Tibial nerve (tissue), 4 donors: ENCODE measurements around the gene STN1. TPM values are rescaled to one million over a fixed set of nuclear protein-coding genes. Genes with fewer than 3 reads are reported as not detected.
A peak's percentile ranks its signal among the peaks of the same experiment; 100 is the strongest.

Experiments
- DNase-seq, 2 donors: peaks; one replicate each; pipeline ENCODE4 v3.0.0-alpha.2; 2019; ENCODE audit warnings: low spot score in 2 of 2
- H3K27ac ChIP-seq, 4 donors: fragments of 200-600 bp; sonication (generic) in 3 of 4; one replicate each; pipeline ENCODE4 v1.5.1; 2017 to 2019; ENCODE audit warnings: mild to moderate bottlenecking in 1 of 4
- H3K27me3 ChIP-seq, 2 donors: fragments of 200-600 bp; sonication (generic) in 1 of 2; one replicate each; pipeline versions ENCODE4 v1.5.1 to v1.6.0; 2017 to 2019
- H3K36me3 ChIP-seq, 3 donors: fragments of 200-600 bp; sonication (generic); one replicate each; pipeline ENCODE4 v1.5.1; 2018 to 2019
- H3K4me1 ChIP-seq, 4 donors: fragments of 200-600 bp; sonication (generic) in 3 of 4; one replicate each; pipeline ENCODE4 v1.5.1; 2017 to 2019
- H3K4me3 ChIP-seq, 4 donors: fragments of 200-600 bp; sonication (generic) in 3 of 4; one replicate each; pipeline ENCODE4 v1.5.1; 2017 to 2019; ENCODE audit warnings: mild to moderate bottlenecking in 1 of 4, moderate library complexity in 1 of 4
- H3K9me3 ChIP-seq, 4 donors: fragments of 200-600 bp; sonication (generic) in 3 of 4; one replicate each; pipeline ENCODE4 v1.5.1; 2017 to 2019
- EP300 ChIP-seq, 2 donors: sonication (generic); formaldehyde crosslinking; IDR thresholded peaks; one replicate each; pipeline ENCODE4 v1.6.1; 2017; ENCODE audit warnings: antibody characterized with exemption in 2 of 2, mild to moderate bottlenecking in 1 of 2
- POLR2A ChIP-seq, 2 donors: fragments of 450-650 bp; IDR thresholded peaks; one replicate each; pipeline ENCODE4 v1.6.1; 2017; ENCODE audit warnings: antibody characterized with exemption in 2 of 2, mild to moderate bottlenecking in 2 of 2, moderate library complexity in 2 of 2
- WGBS, 2 donors: methylation state at CpG; one replicate each; pipeline ENCODE4 v1.1.5; 2018; 5-methylcytosine and 5-hydroxymethylcytosine counted together
- total RNA-seq, 4 donors: library from RNA; depleted of rRNA; stranded (reverse); fragments of >200 nt; gene quantifications; one replicate each; pipeline ENCODE4 v1.1.0, GENCODE V29; 2016
- TF ChIP-seq, protein P1 (sequence below), 5 experiments: fragments of 200-600 bp in 3 of 5; fragments of 450-650 bp in 2 of 5; sonication (generic) in 3 of 5; IDR thresholded peaks; one replicate each; pipeline ENCODE4 v1.5.1; 2016 to 2019; ENCODE audit warnings: antibody characterized with exemption in 5 of 5, mild to moderate bottlenecking in 3 of 5, moderate library complexity in 2 of 5

Gene STN1
- total RNA-seq, 4 donors from 2014 or later, result 12.6 to 26.7 (median 22.1) TPM

DNA sequence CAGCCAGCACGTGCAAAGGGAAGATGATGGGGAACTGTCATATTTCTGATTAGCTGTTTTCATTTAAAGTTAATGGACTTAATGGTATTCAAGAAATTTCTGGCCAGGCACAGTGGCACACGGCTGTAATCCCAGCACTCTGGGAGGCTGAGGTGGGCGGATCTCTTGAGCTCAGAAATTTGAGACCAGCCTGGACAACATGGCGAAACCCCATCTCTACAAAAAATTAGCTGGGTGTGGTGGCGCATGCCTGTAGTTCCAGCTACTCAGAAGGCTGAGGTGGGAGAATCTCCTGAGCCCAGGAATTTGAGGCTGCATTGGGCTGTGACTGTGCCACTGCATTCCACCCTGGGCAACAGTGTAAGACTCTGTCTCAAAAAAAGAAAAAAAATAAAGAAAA, 18.7 kb downstream of the STN1 start:
- Histone ChIP-seq H3K4me1 (peaks cover 0 to 24% (median 14%) of the 10 kb centered on the region in 4 donors), H3K4me3 (no peak overlapping the region), H3K27ac (no peak overlapping the region), H3K36me3 (peaks cover 0 to 51% (median 0%) of the 10 kb centered on the region in 3 donors), H3K9me3 (no peaks in the 10 kb centered on the region), H3K27me3 (no peaks in the 10 kb centered on the region)
- DNase-seq, result no peak
- WGBS, 2 donors, result 84 to 91% methylated on average over 5 of the region's 5 CpGs
- TF ChIP-seq POLR2A (IDR thresholded peaks at IDR 0.05) (no peak), EP300 (IDR thresholded peaks at IDR 0.05) (no peak)
- TF ChIP-seq, protein P1, sequence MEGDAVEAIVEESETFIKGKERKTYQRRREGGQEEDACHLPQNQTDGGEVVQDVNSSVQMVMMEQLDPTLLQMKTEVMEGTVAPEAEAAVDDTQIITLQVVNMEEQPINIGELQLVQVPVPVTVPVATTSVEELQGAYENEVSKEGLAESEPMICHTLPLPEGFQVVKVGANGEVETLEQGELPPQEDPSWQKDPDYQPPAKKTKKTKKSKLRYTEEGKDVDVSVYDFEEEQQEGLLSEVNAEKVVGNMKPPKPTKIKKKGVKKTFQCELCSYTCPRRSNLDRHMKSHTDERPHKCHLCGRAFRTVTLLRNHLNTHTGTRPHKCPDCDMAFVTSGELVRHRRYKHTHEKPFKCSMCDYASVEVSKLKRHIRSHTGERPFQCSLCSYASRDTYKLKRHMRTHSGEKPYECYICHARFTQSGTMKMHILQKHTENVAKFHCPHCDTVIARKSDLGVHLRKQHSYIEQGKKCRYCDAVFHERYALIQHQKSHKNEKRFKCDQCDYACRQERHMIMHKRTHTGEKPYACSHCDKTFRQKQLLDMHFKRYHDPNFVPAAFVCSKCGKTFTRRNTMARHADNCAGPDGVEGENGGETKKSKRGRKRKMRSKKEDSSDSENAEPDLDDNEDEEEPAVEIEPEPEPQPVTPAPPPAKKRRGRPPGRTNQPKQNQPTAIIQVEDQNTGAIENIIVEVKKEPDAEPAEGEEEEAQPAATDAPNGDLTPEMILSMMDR (IDR thresholded peaks at IDR 0.05), result no peak

DNA sequence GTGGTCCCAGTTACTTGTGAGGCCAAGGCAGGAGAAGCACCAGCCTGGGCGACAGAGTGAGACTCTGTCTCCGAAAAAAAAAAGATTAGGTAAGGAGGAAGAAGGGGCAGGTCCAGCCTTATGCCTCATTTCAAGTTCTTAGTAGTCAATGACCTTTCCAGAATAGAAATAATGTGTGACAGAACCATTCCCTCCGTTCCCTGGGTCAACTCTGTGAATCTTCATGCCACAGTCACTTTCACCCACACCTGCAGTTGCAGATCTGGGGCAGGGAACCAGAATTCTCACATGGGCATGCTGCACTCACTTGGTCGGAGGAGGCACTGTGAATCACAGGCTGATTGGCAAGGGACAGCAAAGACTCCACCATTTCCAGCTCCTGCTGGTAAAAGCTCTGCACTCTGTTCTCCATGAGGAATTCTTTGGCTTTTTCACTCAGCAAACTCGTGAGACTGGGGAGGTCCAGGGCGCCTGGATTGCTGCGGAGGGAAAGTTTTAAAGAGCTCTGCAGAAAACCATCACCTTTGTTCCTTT, 20.7 kb downstream of the STN1 start:
- Histone ChIP-seq H3K4me3 (no peak overlapping the region), H3K4me1 (peaks cover 0 to 35% (median 19%) of the 10 kb centered on the region in 4 donors), H3K36me3 (peaks cover 0 to 50% (median 0%) of the 10 kb centered on the region in 3 donors), H3K27ac (peak overlapping the region in 3 of 4 donors; percentile 62 to 79 (median 71)), H3K9me3 (no peaks in the 10 kb centered on the region), H3K27me3 (no peaks in the 10 kb centered on the region)
- no peak for DNase-seq
- 76 to 79% methylated on average over 7 of the region's 7 CpGs for WGBS, 2 donors
- TF ChIP-seq, protein P1 (IDR thresholded peaks at IDR 0.05), result no peak

DNA sequence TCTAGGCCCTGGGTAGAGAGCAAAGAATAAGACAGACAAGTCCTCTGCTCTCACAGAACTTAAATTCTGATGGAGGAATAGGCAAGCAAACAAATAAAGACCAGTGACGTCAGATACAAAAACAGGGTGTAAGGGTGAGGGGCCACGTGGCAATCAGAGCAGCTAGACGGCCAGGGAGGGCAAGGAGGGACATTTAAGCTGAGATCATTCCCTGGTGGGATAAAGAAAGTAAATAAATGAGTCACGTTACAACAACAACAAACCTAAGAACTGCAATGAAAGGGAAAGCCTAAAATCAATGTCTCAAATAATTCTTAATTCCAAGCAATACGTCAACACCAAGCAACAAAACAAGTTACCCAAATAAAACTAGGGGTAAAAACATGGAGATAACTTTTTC, 21.8 kb downstream of the STN1 start:
- Histone ChIP-seq H3K27me3 (no peaks in the 10 kb centered on the region), H3K9me3 (no peaks in the 10 kb centered on the region), H3K4me1 (peaks cover 0 to 35% (median 19%) of the 10 kb centered on the region in 4 donors), H3K36me3 (peaks cover 0 to 59% (median 3%) of the 10 kb centered on the region in 3 donors), H3K4me3 (no peak overlapping the region), H3K27ac (peak overlapping the region in 3 of 4 donors; percentile 62 to 79 (median 71))
- TF ChIP-seq, protein P1 (IDR thresholded peaks at IDR 0.05), result no peak
- TF ChIP-seq POLR2A (IDR thresholded peaks at IDR 0.05) (no peak), EP300 (IDR thresholded peaks at IDR 0.05) (no peak)
- WGBS, 2 donors, result 41 to 42% methylated on average over 5 of the region's 5 CpGs
- no peak for DNase-seq

DNA sequence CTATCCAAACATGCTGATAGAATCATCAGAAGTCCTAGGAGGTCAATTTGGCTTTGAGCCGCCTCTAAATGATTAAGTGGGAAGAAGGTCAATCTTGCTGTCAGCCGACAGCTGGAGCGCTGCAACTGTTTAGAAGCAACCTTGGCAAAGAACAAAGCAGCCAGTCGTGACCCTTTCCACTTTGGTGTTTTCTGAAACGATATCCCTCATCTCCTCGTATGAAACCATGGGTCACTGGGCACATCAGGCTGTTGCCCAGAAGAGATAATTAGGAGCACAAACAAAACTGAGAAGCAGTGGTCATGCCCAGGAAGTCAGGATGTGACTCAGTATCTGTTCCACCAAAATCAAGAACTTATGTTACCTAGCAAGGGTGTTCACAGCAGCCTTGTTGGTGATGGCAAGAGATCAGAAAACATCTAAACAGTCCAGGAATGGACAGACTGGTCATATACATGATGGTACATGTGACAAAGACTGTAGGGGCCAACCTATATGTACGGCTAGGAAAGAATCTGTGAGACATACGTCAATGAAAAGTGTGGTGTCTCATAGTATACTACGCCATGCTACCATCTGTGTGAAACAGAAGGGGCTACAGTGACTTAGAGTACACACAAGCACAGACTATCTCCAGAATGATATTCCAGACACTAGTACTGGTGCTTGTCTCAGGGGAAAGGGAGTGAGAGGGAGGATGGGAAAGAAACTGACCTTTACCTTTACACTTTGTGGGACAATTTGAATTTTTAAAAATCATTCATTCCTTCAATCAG, 22.4 kb downstream of the STN1 start:
- Histone ChIP-seq H3K36me3 (peaks cover 0 to 66% (median 3%) of the 10 kb centered on the region in 3 donors), H3K4me3 (no peak overlapping the region), H3K27ac (peak overlapping the region; percentile 15 to 79 (median 66)), H3K4me1 (peaks cover 0 to 35% (median 19%) of the 10 kb centered on the region in 4 donors), H3K9me3 (no peaks in the 10 kb centered on the region), H3K27me3 (no peaks in the 10 kb centered on the region)
- TF ChIP-seq POLR2A (IDR thresholded peaks at IDR 0.05) (no peak), EP300 (IDR thresholded peaks at IDR 0.05) (peak in 1 of 2 donors; percentile 25)
- 49 to 50% methylated on average over 9 of the region's 9 CpGs for WGBS, 2 donors
- no peak for DNase-seq

DNA sequence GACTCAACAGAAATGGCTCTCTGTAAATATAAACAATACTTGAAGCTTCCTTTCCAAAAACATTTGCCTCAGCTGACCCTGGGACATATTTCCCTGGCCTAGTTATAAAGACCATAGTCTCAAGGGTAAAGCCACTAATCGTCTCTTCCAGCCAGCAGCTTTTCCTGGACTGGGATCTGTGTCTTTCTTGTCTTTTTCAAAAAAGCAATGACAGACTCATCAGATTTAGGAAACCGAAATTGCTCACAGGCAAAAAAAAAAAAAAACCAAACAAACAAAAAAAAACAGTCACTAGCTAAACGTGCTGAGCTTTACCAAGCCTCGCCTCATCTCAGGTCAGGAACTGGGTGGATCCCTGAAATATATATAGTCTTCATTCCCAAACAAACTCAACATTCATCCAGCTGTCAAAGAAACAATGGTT, 23.5 kb downstream of the STN1 start:
- 7 to 22% methylated on average over 4 of the region's 4 CpGs for WGBS, 2 donors
- Histone ChIP-seq H3K9me3 (no peaks in the 10 kb centered on the region), H3K36me3 (peaks cover 0 to 65% (median 3%) of the 10 kb centered on the region in 3 donors), H3K4me1 (peaks cover 0 to 38% (median 19%) of the 10 kb centered on the region in 4 donors), H3K27ac (peak overlapping the region in 3 of 4 donors; percentile 62 to 79 (median 71)), H3K4me3 (no peak overlapping the region), H3K27me3 (no peaks in the 10 kb centered on the region)
- no peak for DNase-seq
- TF ChIP-seq EP300 (IDR thresholded peaks at IDR 0.05) (peak in 1 of 2 donors; percentile 27), POLR2A (IDR thresholded peaks at IDR 0.05) (no peak)

DNA sequence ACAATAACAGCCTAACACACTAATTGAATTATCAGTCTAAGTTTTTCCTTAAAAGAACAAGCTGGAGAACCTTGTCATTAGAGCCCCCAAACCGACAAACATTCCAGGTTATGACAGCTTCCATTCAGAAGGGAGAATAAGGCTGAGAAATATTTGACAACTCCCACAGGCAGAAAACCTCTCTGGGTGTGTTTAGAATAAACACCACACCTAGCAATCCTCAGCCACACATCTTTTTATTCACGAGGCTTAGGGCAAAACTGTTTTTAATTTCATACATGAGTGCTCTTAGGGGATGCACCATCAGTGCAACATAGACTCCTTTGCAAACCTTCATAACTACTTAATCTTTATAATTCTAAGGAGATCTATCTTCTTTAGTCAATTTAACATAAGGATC, 24.2 kb downstream of the STN1 start:
- TF ChIP-seq, protein P1 (IDR thresholded peaks at IDR 0.05), result no peak
- no peak for TF ChIP-seq EP300 (IDR thresholded peaks at IDR 0.05)
- no peak for TF ChIP-seq POLR2A (IDR thresholded peaks at IDR 0.05)
- no peak overlapping the region for H3K4me3 ChIP-seq
- peaks cover 0 to 43% (median 19%) of the 10 kb centered on the region in 4 donors for H3K4me1 ChIP-seq
- no peaks in the 10 kb centered on the region for H3K27me3 ChIP-seq
- no peak for DNase-seq
- H3K36me3 ChIP-seq, result peaks cover 0 to 58% (median 3%) of the 10 kb centered on the region in 3 donors
- WGBS, 2 donors, result 54 to 56% methylated on average over 2 of the region's 2 CpGs
- H3K27ac ChIP-seq, result peak overlapping the region in 3 of 4 donors; percentile 62 to 79 (median 71)
- H3K9me3 ChIP-seq, result no peaks in the 10 kb centered on the region
